Epithelial cell of proximal tubule (primary cell): ENCODE data around the gene CRYGN. TPM values are rescaled to one million over a fixed set of nuclear protein-coding genes. Genes with fewer than 3 reads are reported as not detected.

ENCODE experiments used
- DNase-seq: peaks from one replicate; pipeline ENCODE4 v3.0.0-alpha.2; 2011; ENCODE audit warnings: low read depth
- H3K4me3 ChIP-seq: 2 replicates; pipeline ENCODE4 v1.5.1; 2011; ENCODE audit warnings: low read depth, mild to moderate bottlenecking, low read length
- CTCF ChIP-seq: conservative IDR thresholded peaks from 2 replicates; pipeline ENCODE4 v1.5.1; 2012; ENCODE audit warnings: low read depth, mild to moderate bottlenecking, low read length
- total RNA-seq: library from RNA; depleted of rRNA; stranded (reverse); fragments of >200 nt; gene quantifications from 2 replicates; pipeline ENCODE4 v1.2.3, GENCODE V29; 2015

Gene CRYGN
- total RNA-seq, 1 donor from 2014 or later = not detected

- TF ChIP-seq CTCF = no peak
- no peak for DNase-seq
- H3K4me3 ChIP-seq = no peak overlapping the region
These were observed 3.0 kb upstream of the CRYGN start for GRCh38 chr7:151442776-151443496.

DNA sequence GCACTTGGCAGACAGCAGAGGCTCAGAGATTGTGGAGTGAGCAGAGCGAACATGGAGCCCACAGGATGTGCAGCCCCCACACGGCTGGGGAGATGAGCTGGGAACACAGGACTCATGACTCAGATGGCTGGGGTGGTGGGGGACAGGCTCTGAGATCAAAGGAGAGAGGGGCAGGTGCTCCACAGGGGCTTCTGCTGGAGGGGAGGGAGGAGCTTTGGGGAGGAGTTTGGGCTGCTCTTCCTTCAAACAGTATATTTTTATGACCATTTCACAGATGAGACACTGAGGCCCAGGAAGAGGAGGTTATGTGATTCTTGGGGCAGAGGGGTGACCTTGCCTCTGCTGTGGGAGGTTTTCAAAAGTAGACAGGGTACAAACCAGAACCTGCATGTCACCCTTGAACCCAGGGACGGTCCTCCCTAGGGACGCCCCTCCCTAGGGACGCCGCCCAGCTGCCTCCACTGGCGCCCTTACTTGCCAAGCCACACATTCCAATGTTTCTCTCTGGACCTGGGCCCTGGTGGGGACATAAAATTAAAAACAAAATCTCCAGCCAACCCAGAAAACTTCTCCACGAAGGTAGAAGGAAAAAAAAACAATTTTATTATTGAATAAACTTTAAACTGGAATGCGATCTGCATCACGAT is 981 bp upstream of the CRYGN start:
- no peak for TF ChIP-seq CTCF
- no peak overlapping the region for H3K4me3 ChIP-seq
- DNase-seq = no peak

DNA sequence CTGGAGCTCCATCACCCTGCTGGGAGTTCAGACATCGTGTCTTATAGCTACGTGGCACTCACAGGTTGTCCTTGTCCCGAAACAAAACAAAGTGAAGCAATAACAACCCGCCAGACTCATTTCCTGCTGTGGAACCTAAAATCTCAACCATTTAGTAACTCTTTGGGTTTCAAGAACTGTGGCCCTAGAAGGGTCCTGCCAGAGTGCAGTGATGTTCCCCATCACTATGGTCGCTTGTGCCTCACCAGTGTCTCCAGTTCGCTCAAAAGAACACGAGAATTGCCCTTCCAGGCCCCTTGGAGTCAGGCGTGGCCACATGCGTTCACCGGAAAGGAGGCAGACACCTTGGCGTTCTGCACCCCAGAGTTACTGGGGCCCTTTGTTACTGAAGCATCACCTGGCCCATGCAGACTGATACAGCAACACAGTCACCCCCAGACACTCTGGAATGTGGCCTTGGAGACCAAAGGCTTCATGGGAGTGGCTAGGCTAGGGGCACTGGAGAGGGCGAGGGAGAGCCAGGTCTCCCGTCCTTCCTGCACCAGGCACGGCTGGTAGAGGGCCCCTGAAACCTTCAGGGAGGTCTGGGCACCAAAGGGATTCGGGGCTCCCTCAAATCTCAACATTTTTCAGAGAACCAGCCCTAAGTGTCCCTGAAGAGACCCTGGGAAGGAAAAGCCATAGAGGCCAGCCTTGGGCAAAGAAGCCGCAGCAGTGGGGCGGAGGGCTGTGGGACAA is 908 bp downstream of the CRYGN start:
- TF ChIP-seq CTCF = no peak
- H3K4me3 ChIP-seq = no peak overlapping the region
- no peak for DNase-seq

- no peak for TF ChIP-seq CTCF
- H3K4me3 ChIP-seq = no peak overlapping the region
- no peak for DNase-seq
These were observed 1.9 kb downstream of the CRYGN start for GRCh38 chr7:151437866-151438516.

- no peak for TF ChIP-seq CTCF
- no peak for DNase-seq
These were observed 2.8 kb downstream of the CRYGN start for GRCh38 chr7:151437159-151437553.

GRCh38 chr7:151436446-151437158 is 3.3 kb downstream of the CRYGN start:
- H3K4me3 ChIP-seq = no peak overlapping the region
- no peak for DNase-seq
- no peak for TF ChIP-seq CTCF

More at GRCh38 chr7:151437159-151437553, 2.8 kb downstream of the CRYGN start:
- H3K4me3 ChIP-seq = no peak overlapping the region
